ENCODE results near the gene PRKAA1. TPM values are rescaled to one million over a fixed set of nuclear protein-coding genes. Genes with fewer than 3 reads are reported as not detected.

PRKAA1 gene
- total RNA-seq, 1 donor from 2014 or later = 30.5 TPM

DNA sequence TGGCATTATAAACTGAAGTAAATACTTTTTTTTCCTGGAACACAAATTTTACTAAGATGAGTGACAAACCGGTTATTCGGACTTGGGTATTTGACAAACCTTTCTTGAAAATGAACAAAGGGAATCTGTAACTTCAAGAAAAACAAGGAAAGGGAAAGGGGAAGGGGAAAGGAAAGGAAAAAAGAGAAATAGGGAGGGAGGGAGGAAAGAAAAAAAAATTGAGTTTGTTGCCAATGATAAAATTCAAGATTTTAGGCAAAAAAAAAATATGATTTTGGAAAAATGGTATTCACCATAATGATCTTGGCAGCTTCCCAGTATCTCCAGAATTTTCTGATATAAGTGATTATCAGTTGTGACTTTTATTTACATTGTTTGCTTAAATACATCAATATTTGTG is 40.8 kb downstream of the PRKAA1 start:
- DNase-seq (ENCODE audit: low read depth) = no peak
- H3K4me3 ChIP-seq (ENCODE audit: low read depth, low read length) = no peak overlapping the region
- TF ChIP-seq, protein P1, sequence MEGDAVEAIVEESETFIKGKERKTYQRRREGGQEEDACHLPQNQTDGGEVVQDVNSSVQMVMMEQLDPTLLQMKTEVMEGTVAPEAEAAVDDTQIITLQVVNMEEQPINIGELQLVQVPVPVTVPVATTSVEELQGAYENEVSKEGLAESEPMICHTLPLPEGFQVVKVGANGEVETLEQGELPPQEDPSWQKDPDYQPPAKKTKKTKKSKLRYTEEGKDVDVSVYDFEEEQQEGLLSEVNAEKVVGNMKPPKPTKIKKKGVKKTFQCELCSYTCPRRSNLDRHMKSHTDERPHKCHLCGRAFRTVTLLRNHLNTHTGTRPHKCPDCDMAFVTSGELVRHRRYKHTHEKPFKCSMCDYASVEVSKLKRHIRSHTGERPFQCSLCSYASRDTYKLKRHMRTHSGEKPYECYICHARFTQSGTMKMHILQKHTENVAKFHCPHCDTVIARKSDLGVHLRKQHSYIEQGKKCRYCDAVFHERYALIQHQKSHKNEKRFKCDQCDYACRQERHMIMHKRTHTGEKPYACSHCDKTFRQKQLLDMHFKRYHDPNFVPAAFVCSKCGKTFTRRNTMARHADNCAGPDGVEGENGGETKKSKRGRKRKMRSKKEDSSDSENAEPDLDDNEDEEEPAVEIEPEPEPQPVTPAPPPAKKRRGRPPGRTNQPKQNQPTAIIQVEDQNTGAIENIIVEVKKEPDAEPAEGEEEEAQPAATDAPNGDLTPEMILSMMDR (conservative IDR thresholded peaks at IDR 0.05; ENCODE audit: low read depth, low read length) = no peak

DNA sequence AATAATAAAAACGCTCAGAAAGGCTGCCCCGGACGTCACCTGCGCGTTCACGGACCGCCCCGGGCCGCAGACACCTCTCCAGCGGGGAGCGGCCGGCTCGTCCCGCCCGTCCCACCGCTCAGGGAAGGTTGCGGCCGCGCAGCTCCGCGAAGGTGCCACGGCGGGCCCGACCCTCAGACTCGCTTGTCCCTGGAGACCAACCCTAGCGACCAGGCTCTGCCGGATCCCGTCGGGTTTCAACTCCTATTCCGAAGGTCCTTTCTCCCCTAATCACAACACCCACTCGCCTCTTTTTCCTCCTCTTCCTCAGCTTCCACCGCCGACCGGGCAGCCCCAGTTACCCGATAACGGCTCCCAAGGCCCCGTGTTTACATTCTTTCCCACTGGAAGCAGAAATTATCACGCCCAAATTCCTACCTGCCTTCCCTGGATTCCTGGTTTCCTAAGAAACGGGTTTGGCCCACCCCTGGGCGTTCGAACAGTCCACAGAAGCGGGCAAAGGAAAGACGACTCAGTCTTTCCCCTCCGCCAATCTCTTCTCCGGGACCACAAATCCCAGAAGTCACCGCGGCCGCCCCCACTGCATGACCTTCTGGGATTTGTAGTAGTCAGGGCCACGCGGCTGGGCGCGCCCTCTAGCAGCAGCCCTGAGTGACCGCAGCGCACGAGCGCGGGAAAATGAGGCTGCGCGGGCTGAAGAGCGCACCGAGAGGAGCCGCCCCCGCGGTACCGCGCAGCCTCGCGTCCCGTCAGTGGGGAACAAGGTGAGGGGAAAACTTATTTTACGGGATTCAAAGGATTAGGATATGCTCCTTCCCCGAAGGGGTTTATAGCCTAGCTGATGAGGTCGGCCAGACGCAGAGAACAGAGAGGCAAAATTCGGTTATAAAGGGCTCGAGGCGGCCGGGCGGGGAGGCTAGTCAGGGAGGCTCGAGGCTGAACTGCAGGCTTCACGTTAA is 42.5 kb downstream of the PRKAA1 start, which contains the start of gene TTC33:
TSS of gene TTC33 (minus strand) at position 555 of the 959 bp plus-strand sequence. CDS start 8,943 bp downstream, outside the sequence.
- peak; percentile 43 for DNase-seq (ENCODE audit: low read depth)
- H3K4me3 ChIP-seq (ENCODE audit: low read depth, low read length) = peak within 1 kb of the TSS; percentile 90
- TF ChIP-seq, protein P1 (conservative IDR thresholded peaks at IDR 0.05; ENCODE audit: low read depth, low read length) = peak; percentile 57

DNA sequence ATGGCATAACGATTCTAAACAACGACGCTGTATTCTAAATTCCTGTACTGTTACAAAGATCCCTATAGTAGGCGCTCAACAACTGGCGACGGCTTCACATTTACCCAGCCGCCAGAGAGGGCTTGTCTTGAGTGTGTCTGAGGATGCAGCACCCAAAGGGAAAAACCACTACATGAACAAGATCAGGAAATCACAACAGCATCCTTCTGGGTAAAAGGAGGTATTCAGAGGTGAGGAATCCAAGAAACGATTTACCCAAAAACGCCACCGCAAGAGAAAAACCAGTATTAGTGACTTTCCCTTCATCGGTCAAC is 43.1 kb downstream of the PRKAA1 start:
- TF ChIP-seq, protein P1 (conservative IDR thresholded peaks at IDR 0.05; ENCODE audit: low read depth, low read length) = peak; percentile 76
- peak overlapping the region; percentile 90 for H3K4me3 ChIP-seq (ENCODE audit: low read depth, low read length)
- peak; percentile 50 for DNase-seq (ENCODE audit: low read depth)

DNA sequence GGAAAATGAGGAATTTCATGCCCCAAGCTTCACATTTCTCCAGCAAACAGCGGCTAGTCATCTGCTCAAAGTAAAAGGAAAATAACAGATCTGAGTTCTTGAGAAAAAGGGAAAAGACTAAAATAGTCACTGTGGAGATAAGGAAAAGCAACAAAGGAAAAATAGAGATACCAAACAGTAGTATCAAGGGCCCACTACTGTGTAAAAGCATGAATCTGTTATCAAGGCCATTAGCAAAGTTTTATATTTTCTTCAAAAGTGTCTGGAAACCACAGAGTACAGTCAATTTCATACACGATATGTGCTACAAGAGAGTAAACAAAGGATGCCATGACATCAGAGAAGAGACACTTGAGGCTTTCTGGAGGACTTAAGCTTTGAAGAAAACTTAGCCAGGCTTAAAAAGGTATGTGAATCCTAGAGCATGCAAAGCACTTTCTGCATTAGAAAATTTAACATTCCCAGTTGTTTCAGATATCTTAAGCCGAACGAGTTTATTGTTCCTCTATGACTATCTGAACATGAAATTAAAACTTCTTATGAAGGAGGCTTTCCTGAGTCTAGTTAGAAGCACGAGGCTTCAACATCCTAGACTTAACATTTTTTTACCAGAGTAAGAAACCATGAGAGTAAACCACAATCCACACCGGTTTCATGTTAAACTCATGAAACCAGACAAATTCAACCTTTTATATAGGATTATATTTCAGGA is 43.6 kb downstream of the PRKAA1 start:
- peak; percentile 4 for DNase-seq (ENCODE audit: low read depth)
- peak overlapping the region; percentile 90 for H3K4me3 ChIP-seq (ENCODE audit: low read depth, low read length)
- TF ChIP-seq, protein P1 (conservative IDR thresholded peaks at IDR 0.05; ENCODE audit: low read depth, low read length) = no peak

GRCh38 chr5:40746703-40747102 is 51.5 kb downstream of the PRKAA1 start:
- H3K4me3 ChIP-seq (ENCODE audit: low read depth, low read length) = no peak overlapping the region
- TF ChIP-seq, protein P1 (conservative IDR thresholded peaks at IDR 0.05; ENCODE audit: low read depth, low read length) = no peak
- DNase-seq (ENCODE audit: low read depth) = no peak

- no peak for DNase-seq (ENCODE audit: low read depth)
- TF ChIP-seq, protein P1 (conservative IDR thresholded peaks at IDR 0.05; ENCODE audit: low read depth, low read length) = no peak
- H3K4me3 ChIP-seq (ENCODE audit: low read depth, low read length) = no peak overlapping the region
Measured at GRCh38 chr5:40743771-40744170, 54.4 kb downstream of the PRKAA1 start.

Data from epithelial cell of proximal tubule (primary cell).